ENCODE measurements around the gene DTX3.
"Not testable (repeated sequence)": the region's sequence is repeated elsewhere in the genome, so short reads cannot be mapped to it uniquely, and the experiment has no call there.

- TF ChIP-seq CTCF (IDR thresholded peaks at IDR 0.05 in 2 of 3, conservative IDR thresholded peaks at IDR 0.05 in 1 of 3; ENCODE audit: borderline replicate concordance in 1 of 3, insufficient read depth in 1 of 3, low read depth in 2 of 3, low read length in 2 of 3); POLR2A (IDR thresholded peaks at IDR 0.05; ENCODE audit: borderline replicate concordance, extremely low read depth, insufficient read depth, insufficient read length); EZH2 (IDR thresholded peaks at IDR 0.05); ELF1 (IDR thresholded peaks at IDR 0.05; ENCODE audit: borderline replicate concordance, low read depth); EGR1 (IDR thresholded peaks at IDR 0.05; ENCODE audit: low read depth); TCF7L2 (IDR thresholded peaks at IDR 0.05; ENCODE audit: borderline replicate concordance, extremely low read depth, insufficient read depth, insufficient read length); EZH2phosphoT487 (IDR thresholded peaks at IDR 0.05; ENCODE audit: borderline replicate concordance); RAD21 (IDR thresholded peaks at IDR 0.05; ENCODE audit: low read depth); YY1 (IDR thresholded peaks at IDR 0.05; ENCODE audit: extremely low read depth, insufficient replicate concordance, low read depth, low read length); SRF (IDR thresholded peaks at IDR 0.05; ENCODE audit: low read depth): not testable (repeated sequence)
- TF ChIP-seq, protein P1, sequence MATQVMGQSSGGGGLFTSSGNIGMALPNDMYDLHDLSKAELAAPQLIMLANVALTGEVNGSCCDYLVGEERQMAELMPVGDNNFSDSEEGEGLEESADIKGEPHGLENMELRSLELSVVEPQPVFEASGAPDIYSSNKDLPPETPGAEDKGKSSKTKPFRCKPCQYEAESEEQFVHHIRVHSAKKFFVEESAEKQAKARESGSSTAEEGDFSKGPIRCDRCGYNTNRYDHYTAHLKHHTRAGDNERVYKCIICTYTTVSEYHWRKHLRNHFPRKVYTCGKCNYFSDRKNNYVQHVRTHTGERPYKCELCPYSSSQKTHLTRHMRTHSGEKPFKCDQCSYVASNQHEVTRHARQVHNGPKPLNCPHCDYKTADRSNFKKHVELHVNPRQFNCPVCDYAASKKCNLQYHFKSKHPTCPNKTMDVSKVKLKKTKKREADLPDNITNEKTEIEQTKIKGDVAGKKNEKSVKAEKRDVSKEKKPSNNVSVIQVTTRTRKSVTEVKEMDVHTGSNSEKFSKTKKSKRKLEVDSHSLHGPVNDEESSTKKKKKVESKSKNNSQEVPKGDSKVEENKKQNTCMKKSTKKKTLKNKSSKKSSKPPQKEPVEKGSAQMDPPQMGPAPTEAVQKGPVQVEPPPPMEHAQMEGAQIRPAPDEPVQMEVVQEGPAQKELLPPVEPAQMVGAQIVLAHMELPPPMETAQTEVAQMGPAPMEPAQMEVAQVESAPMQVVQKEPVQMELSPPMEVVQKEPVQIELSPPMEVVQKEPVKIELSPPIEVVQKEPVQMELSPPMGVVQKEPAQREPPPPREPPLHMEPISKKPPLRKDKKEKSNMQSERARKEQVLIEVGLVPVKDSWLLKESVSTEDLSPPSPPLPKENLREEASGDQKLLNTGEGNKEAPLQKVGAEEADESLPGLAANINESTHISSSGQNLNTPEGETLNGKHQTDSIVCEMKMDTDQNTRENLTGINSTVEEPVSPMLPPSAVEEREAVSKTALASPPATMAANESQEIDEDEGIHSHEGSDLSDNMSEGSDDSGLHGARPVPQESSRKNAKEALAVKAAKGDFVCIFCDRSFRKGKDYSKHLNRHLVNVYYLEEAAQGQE (IDR thresholded peaks at IDR 0.05; ENCODE audit: low read depth): not testable (repeated sequence)
Measured at GRCh38 chr12:57561117-57561516, 43.5 kb upstream of the DTX3 start.

Measured in HCT116 (cell line).